HUES48 (cell line): Measurements from ENCODE around the gene LRRTM4.

ENCODE experiments used
- H3K27ac ChIP-seq: one replicate; pipeline ENCODE4 v1.7.0; 2013; ENCODE audit warnings: low read depth, low read length, inconsistent platforms
- H3K27me3 ChIP-seq: 2 replicates; pipeline ENCODE4 v1.6.1; 2013; ENCODE audit warnings: mild to moderate bottlenecking, low read length; ENCODE audit not compliant: control insufficient read depth, insufficient read depth
- H3K36me3 ChIP-seq: 2 replicates; pipeline ENCODE4 v1.6.1; 2013; ENCODE audit warnings: low read length; ENCODE audit not compliant: control insufficient read depth, insufficient read depth
- H3K4me1 ChIP-seq: 2 replicates; pipeline ENCODE4 v1.6.1; 2013; ENCODE audit warnings: mild to moderate bottlenecking, low read length; ENCODE audit not compliant: control insufficient read depth, insufficient read depth
- H3K4me3 ChIP-seq: 2 replicates; pipeline ENCODE4 v1.5.1; 2013; ENCODE audit warnings: mild to moderate bottlenecking, low read depth, low read length
- H3K9ac ChIP-seq: 2 replicates; pipeline ENCODE4 v1.6.1; 2013; ENCODE audit warnings: mild to moderate bottlenecking, low read depth, low read length, moderate library complexity
- H3K9me3 ChIP-seq: 2 replicates; pipeline ENCODE4 v1.6.1; 2013; ENCODE audit warnings: low read length; ENCODE audit not compliant: control insufficient read depth, insufficient read depth

Gene LRRTM4

DNA sequence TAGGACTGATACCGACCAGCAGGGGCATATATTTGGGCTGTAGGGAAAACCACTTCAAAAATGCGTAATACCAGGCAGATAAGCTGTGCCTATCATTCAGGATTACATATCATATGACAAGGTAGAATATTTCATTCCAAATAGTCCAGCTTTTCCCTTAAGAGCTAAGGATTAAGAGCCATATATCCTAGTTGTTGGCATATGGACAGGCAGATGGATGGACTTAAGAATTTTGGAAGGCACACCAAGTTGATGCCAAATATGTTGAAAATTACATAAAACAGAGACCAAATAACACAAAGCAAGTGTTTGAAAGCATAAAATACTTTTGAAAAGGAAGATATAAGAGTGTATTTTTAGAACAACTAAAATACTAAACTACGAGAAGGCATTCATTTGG is 52.1 kb downstream of the LRRTM4 start:
- no peak overlapping the region for H3K4me3 ChIP-seq
- no peak overlapping the region for H3K27ac ChIP-seq
- H3K9me3 ChIP-seq, result no peaks in the 10 kb centered on the region
- H3K9ac ChIP-seq, result no peak overlapping the region
- no peaks in the 10 kb centered on the region for H3K36me3 ChIP-seq
- no peaks in the 10 kb centered on the region for H3K27me3 ChIP-seq
- no peaks in the 10 kb centered on the region for H3K4me1 ChIP-seq

- no peaks in the 10 kb centered on the region for H3K27me3 ChIP-seq
- H3K9ac ChIP-seq, result no peak overlapping the region
- no peak overlapping the region for H3K27ac ChIP-seq
- H3K4me3 ChIP-seq, result no peak overlapping the region
- H3K36me3 ChIP-seq, result no peaks in the 10 kb centered on the region
- no peaks in the 10 kb centered on the region for H3K9me3 ChIP-seq
- no peaks in the 10 kb centered on the region for H3K4me1 ChIP-seq
Observed at GRCh38 chr2:77469106-77469505, 53.1 kb downstream of the LRRTM4 start.

DNA sequence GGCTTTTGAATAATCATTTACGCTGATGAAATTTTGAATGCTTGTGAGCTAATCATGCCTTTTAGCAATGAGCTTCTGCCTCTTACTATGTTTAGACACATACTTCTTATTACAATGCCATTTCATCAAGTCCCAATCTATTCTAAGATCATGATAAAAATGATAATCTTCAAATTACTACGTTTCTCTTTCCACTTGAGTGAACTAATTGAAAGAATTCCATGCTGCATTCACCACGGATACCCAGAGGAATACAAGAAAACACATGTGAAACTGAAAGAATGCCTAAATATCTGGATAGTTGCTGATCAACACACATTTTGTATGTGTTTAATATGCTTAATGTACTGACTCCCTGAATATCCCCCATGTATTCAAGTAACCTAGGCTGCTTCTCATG is 62.3 kb downstream of the LRRTM4 start:
- Histone ChIP-seq H3K27ac (no peak overlapping the region), H3K27me3 (no peaks in the 10 kb centered on the region), H3K4me1 (peaks cover 22% of the 10 kb centered on the region), H3K4me3 (no peak overlapping the region), H3K9ac (no peak overlapping the region), H3K9me3 (no peaks in the 10 kb centered on the region), H3K36me3 (no peaks in the 10 kb centered on the region)

DNA sequence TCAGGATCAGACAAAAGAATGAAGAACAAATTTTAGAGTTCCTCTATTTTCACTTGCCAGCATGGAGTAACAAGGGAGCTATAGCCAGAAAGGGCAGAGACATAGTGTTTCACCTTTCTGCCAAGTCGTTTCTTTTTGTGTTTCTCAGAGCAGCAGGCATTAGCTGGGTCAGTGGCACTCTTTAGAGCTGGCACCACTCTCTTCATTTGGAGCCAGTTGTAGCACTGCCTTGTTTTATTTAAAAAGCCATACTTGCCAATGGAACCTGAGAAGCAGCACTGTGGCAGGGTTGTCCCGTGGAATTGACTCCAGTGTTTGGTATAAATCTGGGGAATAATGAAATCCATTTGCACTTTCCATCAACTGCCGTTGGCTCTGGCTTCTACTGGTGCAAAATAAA is 64.0 kb downstream of the LRRTM4 start:
- no peak overlapping the region for H3K27ac ChIP-seq
- no peaks in the 10 kb centered on the region for H3K9me3 ChIP-seq
- no peak overlapping the region for H3K9ac ChIP-seq
- peaks cover 27% of the 10 kb centered on the region for H3K4me1 ChIP-seq
- no peak overlapping the region for H3K4me3 ChIP-seq
- H3K36me3 ChIP-seq, result no peaks in the 10 kb centered on the region
- no peaks in the 10 kb centered on the region for H3K27me3 ChIP-seq

GRCh38 chr2:77457665-77458064 is 64.5 kb downstream of the LRRTM4 start:
- H3K27ac ChIP-seq, result no peak overlapping the region
- no peak overlapping the region for H3K9ac ChIP-seq
- H3K4me1 ChIP-seq, result peaks cover 26% of the 10 kb centered on the region
- H3K9me3 ChIP-seq, result no peaks in the 10 kb centered on the region
- H3K36me3 ChIP-seq, result no peaks in the 10 kb centered on the region
- H3K4me3 ChIP-seq, result no peak overlapping the region
- H3K27me3 ChIP-seq, result no peaks in the 10 kb centered on the region

GRCh38 chr2:77443076-77443475 is 79.1 kb downstream of the LRRTM4 start:
- no peak overlapping the region for H3K9ac ChIP-seq
- H3K4me1 ChIP-seq, result peaks cover 1% of the 10 kb centered on the region
- no peak overlapping the region for H3K4me3 ChIP-seq
- no peak overlapping the region for H3K27ac ChIP-seq
- H3K36me3 ChIP-seq, result no peaks in the 10 kb centered on the region
- H3K9me3 ChIP-seq, result no peaks in the 10 kb centered on the region
- H3K27me3 ChIP-seq, result no peaks in the 10 kb centered on the region

DNA sequence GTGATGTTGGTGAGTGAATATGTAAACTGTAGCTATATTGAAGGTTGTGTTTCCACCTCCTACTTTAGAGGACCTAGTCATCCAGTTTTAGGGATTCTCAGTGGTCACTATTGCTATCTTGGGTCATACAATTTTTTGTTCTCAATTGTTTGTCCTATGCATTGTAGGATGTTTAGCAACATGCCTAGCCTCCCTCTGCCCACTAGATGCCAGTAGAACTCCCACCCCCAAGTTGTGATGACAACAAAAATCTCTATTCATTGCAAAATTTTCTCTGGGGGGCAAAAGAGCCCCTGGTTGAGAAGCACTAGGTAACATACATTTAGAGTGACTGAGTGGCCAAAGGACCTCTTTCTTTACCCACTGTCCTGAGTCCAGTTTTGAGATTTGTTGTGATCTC is 87.3 kb downstream of the LRRTM4 start:
- Histone ChIP-seq H3K9me3 (no peaks in the 10 kb centered on the region), H3K36me3 (no peaks in the 10 kb centered on the region), H3K4me3 (no peak overlapping the region), H3K27me3 (no peaks in the 10 kb centered on the region), H3K4me1 (no peaks in the 10 kb centered on the region; the same call in 1 of the 2 replicates), H3K9ac (no peak overlapping the region), H3K27ac (no peak overlapping the region)

- no peaks in the 10 kb centered on the region for H3K27me3 ChIP-seq
- H3K36me3 ChIP-seq, result no peaks in the 10 kb centered on the region
- H3K27ac ChIP-seq, result no peak overlapping the region
- H3K9me3 ChIP-seq, result no peaks in the 10 kb centered on the region
- H3K9ac ChIP-seq, result no peak overlapping the region
- no peaks in the 10 kb centered on the region for H3K4me1 ChIP-seq
- no peak overlapping the region for H3K4me3 ChIP-seq
Observed at GRCh38 chr2:77428946-77429345, 93.2 kb downstream of the LRRTM4 start.

- Histone ChIP-seq H3K27ac (no peak overlapping the region), H3K4me1 (no peaks in the 10 kb centered on the region), H3K9me3 (no peaks in the 10 kb centered on the region), H3K36me3 (no peaks in the 10 kb centered on the region), H3K9ac (no peak overlapping the region), H3K27me3 (no peaks in the 10 kb centered on the region), H3K4me3 (no peak overlapping the region)
Observed at GRCh38 chr2:77421971-77422370, 100.2 kb downstream of the LRRTM4 start.

- Histone ChIP-seq H3K27ac (no peak overlapping the region), H3K9me3 (no peaks in the 10 kb centered on the region), H3K4me1 (no peaks in the 10 kb centered on the region), H3K27me3 (no peaks in the 10 kb centered on the region), H3K36me3 (no peaks in the 10 kb centered on the region), H3K9ac (no peak overlapping the region), H3K4me3 (no peak overlapping the region)
Observed at GRCh38 chr2:77418537-77418936, 103.6 kb downstream of the LRRTM4 start.

- Histone ChIP-seq H3K27ac (no peak overlapping the region), H3K9ac (no peak overlapping the region), H3K4me1 (peaks cover 6% of the 10 kb centered on the region; the same call in 1 of the 2 replicates), H3K4me3 (no peak overlapping the region), H3K27me3 (no peaks in the 10 kb centered on the region), H3K9me3 (no peaks in the 10 kb centered on the region), H3K36me3 (no peaks in the 10 kb centered on the region)
Observed at GRCh38 chr2:77404189-77404588, 118.0 kb downstream of the LRRTM4 start.
